Urinary bladder (tissue), 4 donors: Measurements from ENCODE around the gene KIF6. TPM values are rescaled to one million over a fixed set of nuclear protein-coding genes. Genes with fewer than 3 reads are reported as not detected.

Experiments
- DNase-seq: peaks from one replicate; pipeline ENCODE4 v3.0.0-alpha.2; 2015; ENCODE audit errors: extremely low spot score
- H3K27ac ChIP-seq: one replicate; pipeline ENCODE4 v1.5.1; 2013; ENCODE audit warnings: low read depth, mild to moderate bottlenecking, moderate library complexity
- H3K36me3 ChIP-seq: one replicate; pipeline ENCODE4 v1.6.1; 2013; ENCODE audit warnings: mild to moderate bottlenecking, moderate library complexity; ENCODE audit not compliant: insufficient read depth
- H3K4me1 ChIP-seq: one replicate; pipeline ENCODE4 v1.6.1; 2013; ENCODE audit warnings: mild to moderate bottlenecking, moderate library complexity; ENCODE audit not compliant: insufficient read depth
- H3K4me3 ChIP-seq: one replicate; pipeline ENCODE4 v1.5.1; 2013; ENCODE audit warnings: low read depth, low read length
- WGBS: extraction: QIAGEN DNeasy Blood & Tissue Kit; methylation state at CpG from one replicate; pipeline ENCODE4 v1.1.7; 2013; 5-methylcytosine and 5-hydroxymethylcytosine counted together
- polyA plus RNA-seq: library from polyadenylated mRNA; stranded (reverse); fragments of 200-250 nt; gene quantifications from one replicate; pipeline ENCODE4 v1.2.3, GENCODE V29; 2013
- total RNA-seq: library from RNA; depleted of rRNA; stranded (reverse); fragments of >200 nt; gene quantifications from one replicate; pipeline ENCODE4 v1.2.3, GENCODE V29; 2014
- donor health status: healthy with polysubstance abuse.
- donor health status: healthy.

KIF6 gene
- total and polyA plus RNA-seq, 2 donors = 0.14 to 1.1 TPM

GRCh38 chr6:39419607-39420006 lies 305.6 kb downstream of the KIF6 start:
- Histone ChIP-seq H3K36me3 (no peaks in the 10 kb centered on the region), H3K4me3 (no peak overlapping the region), H3K27ac (no peak overlapping the region), H3K4me1 (no peaks in the 10 kb centered on the region)
- 94% methylated on average over 3 of the region's 3 CpGs for WGBS
- DNase-seq = no peak

- WGBS = 84% methylated on average over 2 of the region's 2 CpGs
- Histone ChIP-seq H3K4me3 (no peak overlapping the region), H3K36me3 (no peaks in the 10 kb centered on the region), H3K27ac (no peak overlapping the region), H3K4me1 (no peaks in the 10 kb centered on the region)
- no peak for DNase-seq
Observed at GRCh38 chr6:39417440-39417839, 307.8 kb downstream of the KIF6 start.

GRCh38 chr6:39416728-39417127 lies 308.5 kb downstream of the KIF6 start:
- Histone ChIP-seq H3K4me3 (no peak overlapping the region), H3K27ac (no peak overlapping the region), H3K36me3 (no peaks in the 10 kb centered on the region), H3K4me1 (no peaks in the 10 kb centered on the region)
- no peak for DNase-seq
- WGBS = 71% methylated on average over 4 of the region's 4 CpGs

- WGBS = 76% methylated on average over 3 of the region's 3 CpGs
- no peak overlapping the region for H3K27ac ChIP-seq
Observed at GRCh38 chr6:39416026-39416425, 309.2 kb downstream of the KIF6 start.

GRCh38 chr6:39415482-39415881 lies 309.7 kb downstream of the KIF6 start:
- WGBS = 71% methylated on average over 3 of the region's 3 CpGs
- DNase-seq = no peak
- H3K36me3 ChIP-seq = no peaks in the 10 kb centered on the region
- H3K4me1 ChIP-seq = no peaks in the 10 kb centered on the region
- H3K4me3 ChIP-seq = no peak overlapping the region
- no peak overlapping the region for H3K27ac ChIP-seq

More at GRCh38 chr6:39416026-39416425, 309.2 kb downstream of the KIF6 start:
- Histone ChIP-seq H3K36me3 (no peaks in the 10 kb centered on the region), H3K4me1 (no peaks in the 10 kb centered on the region), H3K4me3 (no peak overlapping the region)
- no peak for DNase-seq

GRCh38 chr6:39411465-39411864 lies 313.7 kb downstream of the KIF6 start:
- H3K4me1 ChIP-seq = no peaks in the 10 kb centered on the region
- WGBS = 97% methylated on average over 1 of the region's 1 CpG
- no peak overlapping the region for H3K27ac ChIP-seq
- no peaks in the 10 kb centered on the region for H3K36me3 ChIP-seq
- DNase-seq = no peak
- H3K4me3 ChIP-seq = no peak overlapping the region

GRCh38 chr6:39411001-39411400 lies 314.2 kb downstream of the KIF6 start:
- 89% methylated on average over 4 of the region's 4 CpGs for WGBS

GRCh38 chr6:39409889-39410288 lies 315.3 kb downstream of the KIF6 start:
- no peak for DNase-seq
- 97% methylated on average over 3 of the region's 3 CpGs for WGBS
- H3K4me1 ChIP-seq = no peaks in the 10 kb centered on the region
- H3K4me3 ChIP-seq = no peak overlapping the region
- H3K36me3 ChIP-seq = no peaks in the 10 kb centered on the region
- H3K27ac ChIP-seq = no peak overlapping the region

More at GRCh38 chr6:39411001-39411400, 314.2 kb downstream of the KIF6 start:
- H3K4me1 ChIP-seq = no peaks in the 10 kb centered on the region
- no peak overlapping the region for H3K27ac ChIP-seq
- no peaks in the 10 kb centered on the region for H3K36me3 ChIP-seq
- no peak for DNase-seq
- no peak overlapping the region for H3K4me3 ChIP-seq

- DNase-seq = no peak
- no peak overlapping the region for H3K27ac ChIP-seq
- H3K4me3 ChIP-seq = no peak overlapping the region
- WGBS = 95% methylated on average over 1 of the region's 1 CpG
- no peaks in the 10 kb centered on the region for H3K36me3 ChIP-seq
- no peaks in the 10 kb centered on the region for H3K4me1 ChIP-seq
Observed at GRCh38 chr6:39407446-39407993, 317.7 kb downstream of the KIF6 start.

- Histone ChIP-seq H3K36me3 (no peaks in the 10 kb centered on the region), H3K4me1 (no peaks in the 10 kb centered on the region), H3K4me3 (no peak overlapping the region), H3K27ac (no peak overlapping the region)
- no peak for DNase-seq
- 92% methylated on average over 1 of the region's 1 CpG for WGBS
Observed at GRCh38 chr6:39404312-39404711, 320.9 kb downstream of the KIF6 start.

- no peak for DNase-seq
- Histone ChIP-seq H3K27ac (no peak overlapping the region), H3K4me3 (no peak overlapping the region), H3K36me3 (no peaks in the 10 kb centered on the region), H3K4me1 (no peaks in the 10 kb centered on the region)
Observed at GRCh38 chr6:39403304-39403703, 321.9 kb downstream of the KIF6 start.

- no peaks in the 10 kb centered on the region for H3K36me3 ChIP-seq
- DNase-seq = no peak
Observed at GRCh38 chr6:39402239-39402751, 322.9 kb downstream of the KIF6 start.

GRCh38 chr6:39401376-39401775 lies 323.8 kb downstream of the KIF6 start:
- WGBS = 96% methylated on average over 3 of the region's 3 CpGs
- Histone ChIP-seq H3K4me1 (no peaks in the 10 kb centered on the region), H3K27ac (no peak overlapping the region), H3K36me3 (no peaks in the 10 kb centered on the region), H3K4me3 (no peak overlapping the region)
- no peak for DNase-seq

More at GRCh38 chr6:39402239-39402751, 322.9 kb downstream of the KIF6 start:
- H3K27ac ChIP-seq = no peak overlapping the region
- no peak overlapping the region for H3K4me3 ChIP-seq
- WGBS = 74% methylated on average over 7 of the region's 7 CpGs
- no peaks in the 10 kb centered on the region for H3K4me1 ChIP-seq

GRCh38 chr6:39400026-39400425 lies 325.2 kb downstream of the KIF6 start:
- H3K4me3 ChIP-seq = no peak overlapping the region
- no peak for DNase-seq
- H3K4me1 ChIP-seq = no peaks in the 10 kb centered on the region
- no peak overlapping the region for H3K27ac ChIP-seq
- H3K36me3 ChIP-seq = no peaks in the 10 kb centered on the region
- WGBS = 94% methylated on average over 3 of the region's 3 CpGs

GRCh38 chr6:39396854-39397253 lies 328.4 kb downstream of the KIF6 start:
- DNase-seq = no peak
- Histone ChIP-seq H3K36me3 (no peaks in the 10 kb centered on the region), H3K4me3 (no peak overlapping the region), H3K4me1 (no peaks in the 10 kb centered on the region), H3K27ac (no peak overlapping the region)
- WGBS = 91% methylated on average over 5 of the region's 5 CpGs
